ENCODE results near the gene ATPAF1.
A peak's percentile ranks its signal among the peaks of the same experiment; 100 is the strongest.

The ATPAF1 gene

GRCh38 chr1:46592823-46593222 is 75.3 kb downstream of the ATPAF1 start:
- DNase-seq (ENCODE audit: extremely low spot score), result no peak
- TF ChIP-seq L3MBTL2 (conservative IDR thresholded peaks at IDR 0.05), result no peak
- TF ChIP-seq ZNF384 (IDR thresholded peaks at IDR 0.05), result no peak
- TF ChIP-seq LEF1 (IDR thresholded peaks at IDR 0.05; ENCODE audit: borderline replicate concordance), result no peak
- no peak for TF ChIP-seq BHLHE40 (IDR thresholded peaks at IDR 0.05; ENCODE audit: borderline replicate concordance)
- no peak for TF ChIP-seq ELF4 (IDR thresholded peaks at IDR 0.05)
- no peak for TF ChIP-seq ARNT (IDR thresholded peaks at IDR 0.05)
- TF ChIP-seq FOXK2 (IDR thresholded peaks at IDR 0.05), result no peak
- POLR2A ChIA-PET, result no interaction called here
- CTCF ChIA-PET, result interaction anchor here (1.1 kb wide), 1 partner anchor 10 kb away, joined by 4 read pairs; no protein-coding TSS in a partner anchor

GRCh38 chr1:46589529-46589928 is 78.6 kb downstream of the ATPAF1 start:
- no peak for DNase-seq (ENCODE audit: extremely low spot score)
- CTCF ChIA-PET, result no interaction called here
- POLR2A ChIA-PET, result interaction anchor here (0.7 kb wide), 1 partner anchor 15 kb away, joined by 3 read pairs; the partner anchor contains the start of gene MKNK1
- TF ChIP-seq SUZ12 (IDR thresholded peaks at IDR 0.05) (no peak), FOXM1 (IDR thresholded peaks at IDR 0.05; ENCODE audit: borderline replicate concordance) (no peak), SP1 (IDR thresholded peaks at IDR 0.05) (no peak), CTBP1 (IDR thresholded peaks at IDR 0.05; ENCODE audit: borderline replicate concordance) (no peak), FOXK2 (IDR thresholded peaks at IDR 0.05) (no peak), HDGF (IDR thresholded peaks at IDR 0.05; ENCODE audit: borderline replicate concordance) (no peak), ELF4 (IDR thresholded peaks at IDR 0.05) (no peak), FOXA1 (IDR thresholded peaks at IDR 0.05) (no peak), NFRKB (IDR thresholded peaks at IDR 0.05) (no peak), TARDBP (IDR thresholded peaks at IDR 0.05) (no peak)

- ChIA-PET POLR2A (no interaction called here), CTCF (no interaction called here)
- DNase-seq (ENCODE audit: extremely low spot score), result no peak
- TF ChIP-seq BHLHE40 (IDR thresholded peaks at IDR 0.05; ENCODE audit: borderline replicate concordance) (no peak), SUZ12 (IDR thresholded peaks at IDR 0.05) (no peak), FOXM1 (IDR thresholded peaks at IDR 0.05; ENCODE audit: borderline replicate concordance) (no peak), NFRKB (IDR thresholded peaks at IDR 0.05) (no peak), ZNF384 (IDR thresholded peaks at IDR 0.05) (no peak), HDGF (IDR thresholded peaks at IDR 0.05; ENCODE audit: borderline replicate concordance) (no peak), ARNT (IDR thresholded peaks at IDR 0.05) (no peak), TARDBP (IDR thresholded peaks at IDR 0.05) (no peak), LEF1 (IDR thresholded peaks at IDR 0.05; ENCODE audit: borderline replicate concordance) (no peak), L3MBTL2 (conservative IDR thresholded peaks at IDR 0.05) (no peak)
- TF ChIP-seq, protein P1, sequence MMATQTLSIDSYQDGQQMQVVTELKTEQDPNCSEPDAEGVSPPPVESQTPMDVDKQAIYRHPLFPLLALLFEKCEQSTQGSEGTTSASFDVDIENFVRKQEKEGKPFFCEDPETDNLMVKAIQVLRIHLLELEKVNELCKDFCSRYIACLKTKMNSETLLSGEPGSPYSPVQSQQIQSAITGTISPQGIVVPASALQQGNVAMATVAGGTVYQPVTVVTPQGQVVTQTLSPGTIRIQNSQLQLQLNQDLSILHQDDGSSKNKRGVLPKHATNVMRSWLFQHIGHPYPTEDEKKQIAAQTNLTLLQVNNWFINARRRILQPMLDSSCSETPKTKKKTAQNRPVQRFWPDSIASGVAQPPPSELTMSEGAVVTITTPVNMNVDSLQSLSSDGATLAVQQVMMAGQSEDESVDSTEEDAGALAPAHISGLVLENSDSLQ (IDR thresholded peaks at IDR 0.05), result no peak
These were observed 81.1 kb downstream of the ATPAF1 start for GRCh38 chr1:46587069-46587468.

DNA sequence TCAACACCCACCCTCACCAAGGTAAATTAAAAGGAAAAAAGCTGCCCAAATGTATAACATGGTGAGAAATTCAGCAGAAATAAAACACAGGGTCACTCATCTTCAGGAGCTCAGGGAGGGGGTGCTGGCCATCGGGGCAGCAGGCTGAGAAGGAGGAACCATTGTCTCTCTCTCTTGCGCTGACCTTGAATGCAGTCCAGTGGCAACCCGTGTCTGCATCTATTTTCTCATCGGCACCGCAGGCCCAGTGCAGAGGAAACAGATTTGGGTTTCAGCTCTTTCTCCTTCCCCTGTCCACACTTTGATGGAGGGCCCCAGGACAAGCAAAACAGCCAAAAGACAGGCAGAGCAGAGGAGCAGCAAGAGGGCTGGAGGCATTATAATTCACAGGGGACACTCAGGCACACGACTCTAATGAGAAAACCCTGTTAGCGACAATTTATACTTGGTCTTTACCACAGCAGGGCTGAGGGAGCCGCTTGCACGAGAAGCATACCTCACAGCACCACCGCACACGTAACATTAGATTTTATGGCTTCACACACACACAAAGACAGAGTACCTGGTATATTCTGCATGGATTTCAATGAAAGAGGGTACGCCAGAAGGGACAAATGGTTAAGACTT is 82.7 kb downstream of the ATPAF1 start:
- no peak for DNase-seq (ENCODE audit: extremely low spot score)
- ChIA-PET CTCF (interaction anchor here (0.6 kb wide), 1 partner anchor 41 kb away, joined by 3 read pairs; no protein-coding TSS in a partner anchor), POLR2A (interaction anchor here (1.2 kb wide), 1 partner anchor 19 kb away, joined by 6 read pairs; the partner anchor contains the start of gene MKNK1)
- TF ChIP-seq ZNF384 (IDR thresholded peaks at IDR 0.05) (0 out of 2 replicates have a peak, but pooled peaks have one; percentile 31), LEF1 (IDR thresholded peaks at IDR 0.05; ENCODE audit: borderline replicate concordance) (no peak)

- ChIA-PET POLR2A (interaction anchor here (2.2 kb wide), 1 partner anchor 20 kb away, joined by 10 read pairs; the partner anchor contains the start of gene MKNK1), CTCF (interaction anchor here (0.7 to 1.3 kb wide), 2 partner anchors 10 to 35 kb away, joined by 4 to 10 read pairs; no protein-coding TSS in a partner anchor)
- no peak for DNase-seq (ENCODE audit: extremely low spot score)
- TF ChIP-seq CTBP1 (IDR thresholded peaks at IDR 0.05; ENCODE audit: borderline replicate concordance) (no peak), NFRKB (IDR thresholded peaks at IDR 0.05) (no peak), SP1 (IDR thresholded peaks at IDR 0.05) (no peak), ELF4 (IDR thresholded peaks at IDR 0.05) (no peak), SUZ12 (IDR thresholded peaks at IDR 0.05) (no peak), TARDBP (IDR thresholded peaks at IDR 0.05) (no peak), LEF1 (IDR thresholded peaks at IDR 0.05; ENCODE audit: borderline replicate concordance) (no peak), FOXM1 (IDR thresholded peaks at IDR 0.05; ENCODE audit: borderline replicate concordance) (no peak), FOXA1 (IDR thresholded peaks at IDR 0.05) (no peak), BHLHE40 (IDR thresholded peaks at IDR 0.05; ENCODE audit: borderline replicate concordance) (no peak)
- TF ChIP-seq, protein P1 (IDR thresholded peaks at IDR 0.05), result no peak
These were observed 84.7 kb downstream of the ATPAF1 start for GRCh38 chr1:46583494-46583893.

- TF ChIP-seq NFRKB (IDR thresholded peaks at IDR 0.05) (no peak), LEF1 (IDR thresholded peaks at IDR 0.05; ENCODE audit: borderline replicate concordance) (no peak), ZNF384 (IDR thresholded peaks at IDR 0.05) (no peak), CTBP1 (IDR thresholded peaks at IDR 0.05; ENCODE audit: borderline replicate concordance) (no peak), ELF4 (IDR thresholded peaks at IDR 0.05) (no peak), SUZ12 (IDR thresholded peaks at IDR 0.05) (no peak), L3MBTL2 (conservative IDR thresholded peaks at IDR 0.05) (no peak), BHLHE40 (IDR thresholded peaks at IDR 0.05; ENCODE audit: borderline replicate concordance) (no peak), SP1 (IDR thresholded peaks at IDR 0.05) (no peak), HDGF (IDR thresholded peaks at IDR 0.05; ENCODE audit: borderline replicate concordance) (no peak)
- POLR2A ChIA-PET, result interaction anchor here (2.2 kb wide), 1 partner anchor 21 kb away, joined by 10 read pairs; the partner anchor contains the start of gene MKNK1
- DNase-seq (ENCODE audit: extremely low spot score), result no peak
- CTCF ChIA-PET, result interaction anchor here (0.7 to 1.3 kb wide), 2 partner anchors 10 to 36 kb away, joined by 4 to 10 read pairs; no protein-coding TSS in a partner anchor
These were observed 85.2 kb downstream of the ATPAF1 start for GRCh38 chr1:46582972-46583371.

All from HEK293T (cell line).